ENCODE results near the gene GLRX3. TPM values are rescaled to one million over a fixed set of nuclear protein-coding genes. Genes with fewer than 3 reads are reported as not detected.

Gene GLRX3
- total and polyA plus RNA-seq, 2 experiments from 2014 or later: 141 to 201 TPM

GRCh38 chr10:130226012-130226411 lies 89.8 kb downstream of the GLRX3 start:
- Histone ChIP-seq H3K36me3 (ENCODE audit: insufficient read depth) (peaks cover 7% of the 10 kb centered on the region; the same call in 1 of the 2 replicates), H3K9me2 (ENCODE audit: insufficient read depth) (no peaks in the 10 kb centered on the region), H3K27me3 (ENCODE audit: insufficient read depth) (no peaks in the 10 kb centered on the region), H3K4me3 (no peak overlapping the region), H4K20me1 (replicated peaks; ENCODE audit: insufficient read depth) (no peaks in the 10 kb centered on the region), H3K4me2 (no peak overlapping the region), H3F3A (replicated peaks; ENCODE audit: low read depth) (no peaks in the 10 kb centered on the region), H2AFZ (no peak overlapping the region), H3K27ac (ENCODE audit: low read depth) (no peak overlapping the region), H3K79me2 (replicated peaks; ENCODE audit: insufficient read depth) (no peaks in the 10 kb centered on the region), H3K4me1 (ENCODE audit: insufficient read depth) (no peaks in the 10 kb centered on the region)
- ATAC-seq (no peak), DNase-seq (ENCODE audit: low spot score) (no peak)
- Mint-ChIP-seq H3K27me3 (ENCODE audit: insufficient read depth, low read depth, poor library complexity) (peaks cover 3% of the 10 kb centered on the region), H3K27ac (no peak overlapping the region), H3K4me1 (no peaks in the 10 kb centered on the region), H3K9me3 (peaks cover 97% of the 10 kb centered on the region), H3K36me3 (ENCODE audit: low read depth) (peaks cover 40% of the 10 kb centered on the region), H3K4me3 (no peak overlapping the region)
- no peak for TF ChIP-seq POLR2AphosphoS5 (IDR thresholded peaks at IDR 0.05; ENCODE audit: low read depth)
- TF ChIP-seq ZNF331 (CRISPR knock-in tag; IDR thresholded peaks at IDR 0.05; ENCODE audit: low read depth): no peak
- TF ChIP-seq ETS1 (IDR thresholded peaks at IDR 0.05): no peak
- TF ChIP-seq REST (IDR thresholded peaks at IDR 0.05; ENCODE audit: unreplicated experiment): no peak
- TF ChIP-seq ZNF462 (CRISPR knock-in tag; IDR thresholded peaks at IDR 0.05): no peak
- no peak for TF ChIP-seq ZNF114 (CRISPR knock-in tag; IDR thresholded peaks at IDR 0.05)
- TF ChIP-seq NANOG (IDR thresholded peaks at IDR 0.05; ENCODE audit: borderline replicate concordance): no peak
